Hepatocyte (in vitro differentiated cells): ENCODE data around the gene SLC46A1. TPM values are rescaled to one million over a fixed set of nuclear protein-coding genes. Genes with fewer than 3 reads are reported as not detected.

Experiments
- DNase-seq: peaks from one replicate; pipeline ENCODE4 v3.0.0-alpha.2; 2016; ENCODE audit warnings: low spot score
- H2AFZ ChIP-seq: fragments of 200-600 bp; sonication (generic); 2 replicates; pipeline ENCODE4 v1.6.0; 2016; ENCODE audit warnings: antibody characterized with exemption, mild to moderate bottlenecking
- H3K27ac ChIP-seq: fragments of 200-600 bp; sonication (generic); 2 replicates; pipeline ENCODE4 v1.5.1; 2016; ENCODE audit warnings: mild to moderate bottlenecking
- H3K27me3 ChIP-seq: fragments of 200-600 bp; sonication (generic); 2 replicates; pipeline ENCODE4 v1.6.1; 2016
- H3K36me3 ChIP-seq: fragments of 200-600 bp; sonication (generic); replicated peaks from 2 replicates; pipeline ENCODE4 v1.5.1; 2016; ENCODE audit warnings: low read depth; ENCODE audit not compliant: insufficient read depth
- H3K4me1 ChIP-seq: fragments of 200-600 bp; sonication (generic); 2 replicates; pipeline ENCODE4 v1.5.1; 2016; ENCODE audit warnings: mild to moderate bottlenecking, moderate library complexity; ENCODE audit not compliant: insufficient read depth
- H3K4me2 ChIP-seq: fragments of 200-600 bp; sonication (generic); 2 replicates; pipeline ENCODE4 v1.6.0; 2016
- H3K4me3 ChIP-seq: fragments of 200-600 bp; sonication (generic); 2 replicates; pipeline ENCODE4 v1.5.1; 2016; ENCODE audit warnings: mild to moderate bottlenecking
- H3K79me2 ChIP-seq: fragments of 200-600 bp; sonication (generic); 2 replicates; pipeline ENCODE4 v1.6.0; 2017; ENCODE audit warnings: mild to moderate bottlenecking
- H3K9me2 ChIP-seq: fragments of 200-600 bp; sonication (generic); replicated peaks from 2 replicates; pipeline ENCODE4 v1.6.0; 2017; ENCODE audit warnings: mild to moderate bottlenecking; ENCODE audit not compliant: insufficient read depth
- H3K9me3 ChIP-seq: fragments of 200-600 bp; sonication (generic); 2 replicates; pipeline ENCODE4 v1.5.1; 2016; ENCODE audit warnings: low read depth, mild to moderate bottlenecking
- H4K20me1 ChIP-seq: fragments of 200-600 bp; sonication (generic); 2 replicates; pipeline ENCODE4 v1.6.0; 2016; ENCODE audit warnings: mild to moderate bottlenecking; ENCODE audit not compliant: insufficient read depth, poor library complexity, severe bottlenecking
- CTCF ChIP-seq: fragments of 200-600 bp; sonication (generic); IDR thresholded peaks from 2 replicates; pipeline ENCODE4 v1.5.1; 2016; ENCODE audit warnings: antibody characterized with exemption, mild to moderate bottlenecking; ENCODE audit not compliant: poor library complexity
- EZH2 ChIP-seq: fragments of 200-600 bp; sonication (generic); IDR thresholded peaks from 2 replicates; pipeline ENCODE4 v1.6.1; 2016; ENCODE audit warnings: antibody characterized with exemption, mild to moderate bottlenecking, borderline replicate concordance
- EZH2phosphoT487 ChIP-seq: fragments of 200-600 bp; sonication (generic); IDR thresholded peaks from one replicate; pipeline ENCODE4 v1.6.1; 2018; ENCODE audit warnings: antibody characterized with exemption, mild to moderate bottlenecking, low read depth, moderate library complexity; ENCODE audit not compliant: unreplicated experiment, severe bottlenecking
- WGBS: methylation state at CpG from one replicate; pipeline ENCODE4 v1.1.6; 2016; ENCODE audit warnings: low lambda C conversion rate; ENCODE audit errors: missing lambda C conversion rate; 5-methylcytosine and 5-hydroxymethylcytosine counted together
- polyA plus RNA-seq: library from polyadenylated mRNA; unstranded; fragments of >200 nt; fragmentation: Nextera tagmentation; extraction: Ambion mirVana; gene quantifications from 2 replicates; pipeline ENCODE4 v1.2.1, GENCODE V29; 2016
- total RNA-seq: library from RNA; depleted of rRNA; stranded (reverse); fragments of >200 nt; gene quantifications from 2 replicates; pipeline ENCODE4 v1.2.3, GENCODE V29; 2014

Gene SLC46A1
- total and polyA plus RNA-seq, 2 experiments from 2014 or later = 43.1 to 54.5 TPM

DNA sequence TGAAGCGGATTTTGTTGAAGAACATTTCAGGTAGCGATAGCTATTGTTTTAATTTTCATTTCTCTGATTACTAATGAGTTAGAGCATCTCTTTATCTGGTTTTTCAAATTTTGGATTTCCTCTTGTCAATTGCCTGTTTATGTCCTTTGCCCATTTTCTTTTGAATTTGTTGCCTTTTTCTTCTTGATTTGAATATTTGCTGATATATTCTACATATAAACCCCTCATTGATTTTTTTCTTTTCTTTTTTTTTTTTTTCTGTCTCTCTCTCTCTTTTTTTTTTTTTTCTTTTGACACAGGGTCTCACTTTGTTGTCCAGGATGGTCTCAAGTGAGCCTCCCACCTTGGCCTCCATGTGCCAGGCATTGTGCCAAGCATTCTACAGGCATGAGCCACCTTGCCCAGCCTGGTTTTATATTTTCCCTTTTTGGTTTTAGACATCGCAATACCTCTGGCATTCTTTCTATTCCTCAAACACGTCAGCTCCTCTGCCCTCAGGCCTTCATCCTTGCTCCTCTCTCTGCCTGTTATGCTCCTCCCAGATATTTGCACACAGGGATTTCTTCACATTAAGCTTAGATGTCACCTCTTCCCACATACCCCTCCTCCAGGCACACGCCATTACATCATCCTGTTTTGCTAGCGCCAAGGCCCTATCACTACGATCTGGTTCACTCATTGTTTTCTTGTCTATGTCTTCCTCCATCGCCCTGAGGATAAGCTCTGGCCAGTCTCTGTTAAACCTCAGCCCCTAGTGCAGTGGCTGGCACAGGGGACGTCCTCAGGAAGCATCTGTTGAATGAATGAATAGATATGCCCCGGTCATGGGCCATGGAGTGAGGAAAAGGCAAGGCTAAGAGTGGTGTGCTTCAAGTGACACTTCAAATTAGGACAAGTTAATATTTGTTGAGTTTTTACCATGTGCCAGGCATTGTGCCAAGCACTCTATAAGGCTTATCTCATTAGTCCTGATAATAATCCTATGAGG, 25.9 kb downstream of the SLC46A1 start:
- peak overlapping the region; percentile 70 for H3K4me2 ChIP-seq
- no peak overlapping the region for H3K27ac ChIP-seq
- H3K9me3 ChIP-seq = no peaks in the 10 kb centered on the region
- no peaks in the 10 kb centered on the region for H3K36me3 ChIP-seq
- no peak overlapping the region for H3K4me3 ChIP-seq
- H3K9me2 ChIP-seq = no peaks in the 10 kb centered on the region
- 64% methylated on average over 10 of the region's 10 CpGs for WGBS
- H2AFZ ChIP-seq = no peak overlapping the region
- peaks cover under 1% of the 10 kb centered on the region for H3K79me2 ChIP-seq
- peak; percentile 24 for DNase-seq
- TF ChIP-seq CTCF = no peak
- no peak for TF ChIP-seq EZH2phosphoT487
- no peak for TF ChIP-seq EZH2
- H3K27me3 ChIP-seq = peaks cover 19% of the 10 kb centered on the region
- H4K20me1 ChIP-seq = no peaks in the 10 kb centered on the region
- H3K4me1 ChIP-seq = peaks cover 9% of the 10 kb centered on the region

DNA sequence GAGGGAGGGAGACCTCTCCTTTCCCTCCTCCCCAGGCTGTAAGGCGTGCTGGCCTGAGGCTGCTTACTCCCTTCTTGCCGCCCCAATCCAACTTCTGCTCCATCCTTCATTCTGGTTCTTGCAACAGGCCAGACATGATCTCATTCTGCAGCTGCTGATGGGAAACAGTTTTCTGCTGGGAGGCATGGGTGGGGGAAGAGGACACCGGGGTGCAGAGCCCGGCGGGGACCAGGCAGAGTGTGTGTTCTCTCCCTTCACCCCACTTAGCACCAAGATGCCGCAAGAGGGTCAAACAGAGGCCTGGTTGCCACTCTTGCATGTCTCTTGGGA, 33.1 kb downstream of the SLC46A1 start:
- H2AFZ ChIP-seq = no peak overlapping the region
- no peak overlapping the region for H3K4me3 ChIP-seq
- WGBS = 97% methylated on average over 6 of the region's 6 CpGs
- H3K79me2 ChIP-seq = peaks cover 8% of the 10 kb centered on the region
- no peaks in the 10 kb centered on the region for H3K36me3 ChIP-seq
- no peaks in the 10 kb centered on the region for H3K9me3 ChIP-seq
- peaks cover 13% of the 10 kb centered on the region for H4K20me1 ChIP-seq
- no peaks in the 10 kb centered on the region for H3K9me2 ChIP-seq
- H3K4me2 ChIP-seq = peak overlapping the region; percentile 89
- no peak for DNase-seq
- no peak for TF ChIP-seq CTCF
- no peak for TF ChIP-seq EZH2phosphoT487
- TF ChIP-seq EZH2 = no peak
- no peak overlapping the region for H3K27ac ChIP-seq
- H3K27me3 ChIP-seq = peaks cover 7% of the 10 kb centered on the region
- H3K4me1 ChIP-seq = peaks cover 23% of the 10 kb centered on the region

DNA sequence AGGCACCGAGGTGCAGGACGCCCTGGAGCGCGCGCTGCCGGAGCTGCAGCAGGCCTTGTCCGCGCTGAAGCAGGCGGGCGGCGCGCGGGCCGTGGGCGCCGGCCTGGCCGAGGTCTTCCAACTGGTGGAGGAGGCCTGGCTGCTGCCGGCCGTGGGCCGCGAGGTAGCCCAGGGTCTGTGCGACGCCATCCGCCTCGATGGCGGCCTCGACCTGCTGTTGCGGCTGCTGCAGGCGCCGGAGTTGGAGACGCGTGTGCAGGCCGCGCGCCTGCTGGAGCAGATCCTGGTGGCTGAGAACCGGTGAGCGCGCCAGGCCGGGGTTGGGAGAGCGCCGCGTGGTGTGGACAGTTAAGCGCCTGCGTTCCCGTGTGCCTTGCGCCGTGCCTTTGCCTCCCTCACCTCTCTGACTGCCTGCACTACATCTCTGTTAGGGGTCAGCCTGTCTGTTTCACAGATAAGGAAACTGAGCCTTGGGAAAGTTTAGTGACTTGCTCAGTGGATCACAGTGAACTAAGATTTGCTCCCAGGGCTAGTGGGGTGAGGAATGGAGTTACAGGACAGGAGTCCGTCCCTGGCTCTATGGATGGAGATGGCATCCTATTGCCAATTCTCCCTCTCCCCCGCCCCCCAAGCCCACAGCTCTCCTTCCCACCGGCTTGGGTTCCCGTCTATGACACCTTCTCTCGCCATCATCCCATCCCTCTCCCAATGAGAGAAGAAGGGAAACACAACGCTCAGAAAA, 33.6 kb downstream of the SLC46A1 start:
- Histone ChIP-seq H3K9me2 (no peaks in the 10 kb centered on the region), H3K27me3 (peaks cover 7% of the 10 kb centered on the region), H3K36me3 (no peaks in the 10 kb centered on the region), H3K27ac (peak overlapping the region; percentile 73), H3K4me1 (peaks cover 24% of the 10 kb centered on the region), H3K79me2 (peaks cover 8% of the 10 kb centered on the region), H3K4me2 (peak overlapping the region; percentile 89), H2AFZ (peak overlapping the region; percentile 53), H3K4me3 (peak overlapping the region; percentile 72), H4K20me1 (peaks cover 13% of the 10 kb centered on the region), H3K9me3 (no peaks in the 10 kb centered on the region)
- peak; percentile 47 for DNase-seq
- TF ChIP-seq EZH2phosphoT487 (no peak), EZH2 (no peak), CTCF (no peak)
- 14% methylated on average over 51 of the region's 53 CpGs for WGBS
